ENCODE measurements around the gene PRTG. TPM values are rescaled to one million over a fixed set of nuclear protein-coding genes. Genes with fewer than 3 reads are reported as not detected.
"Not testable (repeated sequence)": the region's sequence is repeated elsewhere in the genome, so short reads cannot be mapped to it uniquely, and the experiment has no call there.

Gene PRTG
- total RNA-seq, 4 donors from 2014 or later, result 2.1 to 12.8 (median 7.7) TPM

GRCh38 chr15:55615445-55615844 lies 127.5 kb downstream of the PRTG start:
- no peak for TF ChIP-seq POLR2A (IDR thresholded peaks at IDR 0.05)
- no peak for TF ChIP-seq CTCF (IDR thresholded peaks at IDR 0.05)
- TF ChIP-seq EP300 (IDR thresholded peaks at IDR 0.05), result no peak
- WGBS, 2 donors, result 66 to 77% methylated on average over 1 of the region's 1 CpG
- no peak for DNase-seq (ENCODE audit: low spot score in 2 of 2)
- Histone ChIP-seq H3K4me3 (no peak overlapping the region), H3K27me3 (no peaks in the 10 kb centered on the region), H3K27ac (no peak overlapping the region), H3K36me3 (peaks cover 0 to 9% (median 0%) of the 10 kb centered on the region in 3 donors), H3K4me1 (no peaks in the 10 kb centered on the region), H3K9me3 (no peaks in the 10 kb centered on the region)

GRCh38 chr15:55613727-55614126 lies 129.2 kb downstream of the PRTG start:
- Histone ChIP-seq H3K4me3 (no peak overlapping the region), H3K36me3 (no peaks in the 10 kb centered on the region), H3K4me1 (no peaks in the 10 kb centered on the region), H3K27me3 (no peaks in the 10 kb centered on the region), H3K9me3 (peaks cover 0 to 4% (median 0%) of the 10 kb centered on the region in 4 donors), H3K27ac (no peak overlapping the region)
- TF ChIP-seq EP300 (IDR thresholded peaks at IDR 0.05), result no peak
- no peak for TF ChIP-seq POLR2A (IDR thresholded peaks at IDR 0.05)
- TF ChIP-seq CTCF (IDR thresholded peaks at IDR 0.05), result no peak
- DNase-seq (ENCODE audit: low spot score in 2 of 2), result no peak
- 84 to 90% methylated on average over 4 of the region's 4 CpGs for WGBS, 2 donors

- peaks cover 0 to 33% (median 0%) of the 10 kb centered on the region in 4 donors for H3K9me3 ChIP-seq
- 96% methylated on average over 5 of the region's 5 CpGs for WGBS, 2 donors
- H3K36me3 ChIP-seq, result no peaks in the 10 kb centered on the region
- DNase-seq (ENCODE audit: low spot score in 2 of 2), result no peak
- H3K27ac ChIP-seq, result no peak overlapping the region
- H3K4me1 ChIP-seq, result no peaks in the 10 kb centered on the region
- no peak overlapping the region for H3K4me3 ChIP-seq
- TF ChIP-seq EP300 (IDR thresholded peaks at IDR 0.05) (no peak), POLR2A (IDR thresholded peaks at IDR 0.05) (no peak), CTCF (IDR thresholded peaks at IDR 0.05) (no peak)
- H3K27me3 ChIP-seq, result no peaks in the 10 kb centered on the region
These were observed 136.7 kb downstream of the PRTG start for GRCh38 chr15:55606214-55606613.

- no peaks in the 10 kb centered on the region for H3K4me1 ChIP-seq
- WGBS, 2 donors, result 71 to 79% methylated on average over 5 of the region's 5 CpGs
- no peak for TF ChIP-seq EP300 (IDR thresholded peaks at IDR 0.05)
- no peak for TF ChIP-seq CTCF (IDR thresholded peaks at IDR 0.05)
- TF ChIP-seq POLR2A (IDR thresholded peaks at IDR 0.05), result no peak
- no peaks in the 10 kb centered on the region for H3K36me3 ChIP-seq
- H3K9me3 ChIP-seq, result peaks cover 0 to 9% (median 0%) of the 10 kb centered on the region in 4 donors
- H3K4me3 ChIP-seq, result no peak overlapping the region
- no peaks in the 10 kb centered on the region for H3K27me3 ChIP-seq
- no peak for DNase-seq (ENCODE audit: low spot score in 2 of 2)
- no peak overlapping the region for H3K27ac ChIP-seq
These were observed 141.6 kb downstream of the PRTG start for GRCh38 chr15:55601374-55601773.

- DNase-seq (ENCODE audit: low spot score in 2 of 2), result no peak
- TF ChIP-seq POLR2A (IDR thresholded peaks at IDR 0.05) (no peak), EP300 (IDR thresholded peaks at IDR 0.05) (no peak), CTCF (IDR thresholded peaks at IDR 0.05) (no peak)
- no peaks in the 10 kb centered on the region for H3K27me3 ChIP-seq
- H3K27ac ChIP-seq, result no peak overlapping the region
- H3K36me3 ChIP-seq, result no peaks in the 10 kb centered on the region
- H3K9me3 ChIP-seq, result no peaks in the 10 kb centered on the region
- 88 to 90% methylated on average over 3 of the region's 3 CpGs for WGBS, 2 donors
- no peaks in the 10 kb centered on the region for H3K4me1 ChIP-seq
- no peak overlapping the region for H3K4me3 ChIP-seq
These were observed 143.5 kb downstream of the PRTG start for GRCh38 chr15:55599439-55599838.

GRCh38 chr15:55593019-55593418 lies 149.9 kb downstream of the PRTG start:
- H3K4me3 ChIP-seq; H3K4me1 ChIP-seq; H3K36me3 ChIP-seq; H3K27ac ChIP-seq; DNase-seq (ENCODE audit: low spot score in 2 of 2); H3K27me3 ChIP-seq; H3K9me3 ChIP-seq: not testable (repeated sequence)
- WGBS, 2 donors, result 100% methylated on average over 1 of the region's 1 CpG
